Endothelial cell of umbilical vein (primary cell): ENCODE measurements around the gene CSTF3. TPM values are rescaled to one million over a fixed set of nuclear protein-coding genes. Genes with fewer than 3 reads are reported as not detected.

Source experiments
- BruUV-seq: library from RNA; stranded (reverse); fragments of 400-500 nt; replicated peaks from 2 replicates; lab custom pipeline; 2021; lab: Mats Ljungman, UMichigan
- CTCF ChIA-PET: fragments of 300-600, 350-600 bp; sonication (Branson Sonifier 250); formaldehyde crosslinking; loops from one replicate; lab custom pipeline; 2021; ENCODE audit warnings: antibody characterized with exemption, inconsistent platforms; lab: Charles Lee
- POLR2A ChIA-PET: fragments of 300-600, 350-600 bp; sonication (Branson Sonifier 250); formaldehyde crosslinking; loops from one replicate; lab custom pipeline; 2021; ENCODE audit warnings: antibody characterized with exemption, inconsistent platforms; lab: Charles Lee
- DNase-seq: peaks from one replicate; pipeline ENCODE4 v3.0.0-alpha.2; 2011; ENCODE audit warnings: low read depth, low spot score
- FAIRE-seq: peaks from 2 replicates; lab custom pipeline; 2011; peaks lifted over from hg19 to GRCh38; lab: Jason Lieb, UNC
- H2AFZ ChIP-seq: 2 replicates; pipeline ENCODE4 v1.6.0; 2012; ENCODE audit warnings: low read depth, low read length, control low read depth, inconsistent platforms
- H3K27ac ChIP-seq: 2 replicates; pipeline ENCODE4 v1.5.1; 2011; ENCODE audit warnings: low read depth, mild to moderate bottlenecking, control low read depth, low read length, moderate library complexity; ENCODE audit not compliant: insufficient read depth
- H3K27me3 ChIP-seq, 2 experiments: 2 replicates each; pipeline versions ENCODE4 v1.6.0 to v1.6.1; 2011; ENCODE audit warnings: low read length in 2 of 2, mixed read lengths in 1 of 2; ENCODE audit not compliant: control insufficient read depth in 2 of 2, insufficient read depth in 2 of 2
- H3K36me3 ChIP-seq, 2 experiments: 2 replicates in 1 of 2; 3 replicates in 1 of 2; pipeline ENCODE4 v1.5.1; 2011; ENCODE audit warnings: low read length in 2 of 2, mild to moderate bottlenecking in 1 of 2, moderate library complexity in 1 of 2; ENCODE audit not compliant: control insufficient read depth in 2 of 2, insufficient read depth in 2 of 2; ENCODE audit errors: extremely low read depth in 1 of 2
- H3K4me1 ChIP-seq: 3 replicates; pipeline ENCODE4 v1.5.1; 2011; ENCODE audit warnings: mild to moderate bottlenecking, low read length; ENCODE audit not compliant: control insufficient read depth, insufficient read depth; ENCODE audit errors: extremely low read depth
- H3K4me2 ChIP-seq: 2 replicates; pipeline ENCODE4 v1.6.1; 2011; ENCODE audit warnings: low read length, control low read depth, mixed read lengths; ENCODE audit not compliant: insufficient read depth
- H3K4me3 ChIP-seq, 3 experiments: fragments of 200-600 bp in 1 of 3; sonication (generic), shearing (Covaris generic) in 1 of 3; replicated peaks in 1 of 3; 2 replicates each; pipeline ENCODE4 v1.5.1; 2011 to 2016; ENCODE audit warnings: control low read depth in 3 of 3, low read length in 3 of 3, mild to moderate bottlenecking in 2 of 3, inconsistent platforms in 1 of 3, low read depth in 1 of 3, moderate library complexity in 1 of 3; ENCODE audit not compliant: insufficient read depth in 1 of 3
- H3K79me2 ChIP-seq: 2 replicates; pipeline ENCODE4 v1.6.0; 2012; ENCODE audit warnings: low read length, inconsistent platforms; ENCODE audit not compliant: control insufficient read depth, insufficient read depth
- H3K9ac ChIP-seq: replicated peaks from 2 replicates; pipeline ENCODE3; 2011; ENCODE audit warnings: low read length, control low read depth; ENCODE audit not compliant: insufficient read depth; ENCODE audit errors: extremely low read depth
- H3K9me1 ChIP-seq: replicated peaks from 3 replicates; pipeline ENCODE4 v1.6.0; 2011; ENCODE audit warnings: mild to moderate bottlenecking, low read length; ENCODE audit not compliant: control insufficient read depth, insufficient read depth; ENCODE audit errors: extremely low read depth
- H3K9me3 ChIP-seq: replicated peaks from 2 replicates; pipeline ENCODE4 v1.5.1; 2012; ENCODE audit warnings: low read length, inconsistent platforms; ENCODE audit not compliant: control insufficient read depth, insufficient read depth
- H4K20me1 ChIP-seq: replicated peaks from 2 replicates; pipeline ENCODE3; 2011; ENCODE audit warnings: mild to moderate bottlenecking, low read length; ENCODE audit not compliant: control insufficient read depth, insufficient read depth; ENCODE audit errors: extremely low read depth
- EZH2 ChIP-seq: IDR thresholded peaks from 2 replicates; pipeline ENCODE4 v1.6.1; 2012; ENCODE audit warnings: borderline replicate concordance, low read depth, mild to moderate bottlenecking, moderate library complexity, low read length, inconsistent platforms; ENCODE audit not compliant: severe bottlenecking
- FOS ChIP-seq: IDR thresholded peaks from 2 replicates; pipeline ENCODE4 v1.6.1; 2011; ENCODE audit warnings: mild to moderate bottlenecking, low read length, moderate library complexity, borderline replicate concordance; ENCODE audit not compliant: insufficient read depth
- GATA2 ChIP-seq: IDR thresholded peaks from 2 replicates; pipeline ENCODE4 v1.7.0; 2011; ENCODE audit warnings: low read depth, mild to moderate bottlenecking, moderate library complexity, mixed read lengths, low read length; ENCODE audit not compliant: insufficient read length, insufficient read depth
- JUN ChIP-seq: IDR thresholded peaks from 2 replicates; pipeline ENCODE4 v1.6.1; 2011; ENCODE audit warnings: borderline replicate concordance, low read depth; ENCODE audit not compliant: insufficient read length, insufficient read depth
- MYC ChIP-seq: IDR thresholded peaks from one replicate; pipeline ENCODE4 v1.6.1; 2011; ENCODE audit warnings: mild to moderate bottlenecking, low read depth, low read length
- POLR2A ChIP-seq: IDR thresholded peaks from 2 replicates; pipeline ENCODE4 v1.6.1; 2012; ENCODE audit warnings: low read depth, mild to moderate bottlenecking, control low read depth, low read length
- POLR2AphosphoS5 ChIP-seq: IDR thresholded peaks from 2 replicates; pipeline ENCODE4 v1.6.1; 2012; ENCODE audit warnings: low read depth, mild to moderate bottlenecking, control low read depth, low read length, moderate library complexity; ENCODE audit not compliant: insufficient read depth
- dilution Hi-C: fragments of 300-500 bp; cut with MboI; formaldehyde crosslinking; loops from one replicate; pipeline ENCODE4 v1.15.0; 2019; ENCODE audit warnings: low sequenced_read_pairs; ENCODE audit not compliant: extremely low pct_ligation_motif_present
- intact Hi-C: fragments of 100-400 bp; cut with micrococcal nuclease; formaldehyde crosslinking; loops from one replicate; pipeline ENCODE4 v1.10.0; 2022
- polyA plus RNA-seq, 4 experiments: library from polyadenylated mRNA; depleted of rRNA in 3 of 4; stranded (reverse) in 3 of 4; unstranded in 1 of 4; fragments of >200 nt; gene quantifications; 2 replicates each; pipeline versions ENCODE4 v1.2.1 to v1.2.3, GENCODE V29; 2011 to 2012; ENCODE audit warnings: missing spikeins in 1 of 4
- total RNA-seq: library from RNA; stranded (reverse); gene quantifications from 2 replicates; pipeline ENCODE4 v1.2.3, GENCODE V29; 2021
- TF ChIP-seq, protein P1 (sequence below), 2 donors: IDR thresholded peaks; 1 replicate in 1 of 2; 2 replicates in 1 of 2; pipeline ENCODE4 v1.5.1; 2011; ENCODE audit warnings: low read length in 2 of 2, mild to moderate bottlenecking in 2 of 2, moderate library complexity in 2 of 2, control low read depth in 1 of 2, inconsistent platforms in 1 of 2, low read depth in 1 of 2; ENCODE audit not compliant: insufficient read depth in 1 of 2; ENCODE audit errors: extremely low read depth in 1 of 2
- TF ChIP-seq, protein P2 (sequence below): IDR thresholded peaks from 2 replicates; pipeline ENCODE4 v1.6.1; 2011; ENCODE audit not compliant: insufficient read depth, insufficient read length

The CSTF3 gene
- total and polyA plus RNA-seq, 2 donors (not counting 3 experiments of a cell fraction or from before 2014, with no cell fraction given), result 18.3 to 46.6 TPM

DNA sequence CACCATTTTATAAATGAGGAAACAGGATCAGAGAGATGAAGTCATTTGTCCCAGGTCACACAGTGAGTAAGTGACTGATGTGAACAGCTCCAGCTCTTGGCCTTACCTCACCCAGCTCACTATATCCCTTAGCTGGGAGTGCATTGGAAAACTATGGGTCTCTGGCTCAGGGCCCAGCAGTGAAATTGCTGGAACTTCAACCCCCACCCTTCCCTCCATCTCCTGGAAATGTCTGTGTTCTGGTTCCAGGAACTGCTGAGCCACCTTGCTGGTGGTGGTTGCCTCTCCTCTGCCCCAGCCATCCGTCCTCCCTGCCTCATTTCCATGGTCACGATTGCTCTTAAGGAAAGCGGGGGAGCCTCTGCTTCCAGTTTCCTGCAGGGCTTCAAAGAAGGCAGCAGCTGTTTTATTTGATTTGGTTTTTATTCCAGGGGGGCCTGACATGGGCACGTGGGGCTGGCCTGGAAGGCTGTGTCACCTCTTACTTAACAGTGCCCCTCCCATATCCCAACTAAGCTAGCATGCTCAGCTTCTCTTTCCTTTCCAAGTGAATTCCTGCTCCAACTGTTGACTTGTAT is 46.2 kb upstream of the CSTF3 start:
- POLR2A ChIA-PET, result no interaction called here
- no peak for FAIRE-seq
- TF ChIP-seq GATA2 (no peak), MYC (no peak), FOS (no peak), POLR2AphosphoS5 (no peak), JUN (no peak), POLR2A (no peak), EZH2 (no peak)
- TF ChIP-seq, protein P1, sequence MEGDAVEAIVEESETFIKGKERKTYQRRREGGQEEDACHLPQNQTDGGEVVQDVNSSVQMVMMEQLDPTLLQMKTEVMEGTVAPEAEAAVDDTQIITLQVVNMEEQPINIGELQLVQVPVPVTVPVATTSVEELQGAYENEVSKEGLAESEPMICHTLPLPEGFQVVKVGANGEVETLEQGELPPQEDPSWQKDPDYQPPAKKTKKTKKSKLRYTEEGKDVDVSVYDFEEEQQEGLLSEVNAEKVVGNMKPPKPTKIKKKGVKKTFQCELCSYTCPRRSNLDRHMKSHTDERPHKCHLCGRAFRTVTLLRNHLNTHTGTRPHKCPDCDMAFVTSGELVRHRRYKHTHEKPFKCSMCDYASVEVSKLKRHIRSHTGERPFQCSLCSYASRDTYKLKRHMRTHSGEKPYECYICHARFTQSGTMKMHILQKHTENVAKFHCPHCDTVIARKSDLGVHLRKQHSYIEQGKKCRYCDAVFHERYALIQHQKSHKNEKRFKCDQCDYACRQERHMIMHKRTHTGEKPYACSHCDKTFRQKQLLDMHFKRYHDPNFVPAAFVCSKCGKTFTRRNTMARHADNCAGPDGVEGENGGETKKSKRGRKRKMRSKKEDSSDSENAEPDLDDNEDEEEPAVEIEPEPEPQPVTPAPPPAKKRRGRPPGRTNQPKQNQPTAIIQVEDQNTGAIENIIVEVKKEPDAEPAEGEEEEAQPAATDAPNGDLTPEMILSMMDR (IDR thresholded peaks at IDR 0.05; ENCODE audit: extremely low read depth in 1 of 2, insufficient read depth in 1 of 2, low read depth in 1 of 2, low read length in 2 of 2), result no peak
- TF ChIP-seq, protein P2, sequence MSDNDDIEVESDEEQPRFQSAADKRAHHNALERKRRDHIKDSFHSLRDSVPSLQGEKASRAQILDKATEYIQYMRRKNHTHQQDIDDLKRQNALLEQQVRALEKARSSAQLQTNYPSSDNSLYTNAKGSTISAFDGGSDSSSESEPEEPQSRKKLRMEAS, result no peak
- Histone ChIP-seq H3K4me3 (no peak overlapping the region), H3K27me3 (no peaks in the 10 kb centered on the region), H3K27ac (no peak overlapping the region), H3K9me1 (no peaks in the 10 kb centered on the region), H3K4me1 (no peaks in the 10 kb centered on the region), H3K36me3 (no peaks in the 10 kb centered on the region), H3K9ac (no peak overlapping the region), H4K20me1 (no peaks in the 10 kb centered on the region), H3K9me3 (no peaks in the 10 kb centered on the region), H3K4me2 (no peak overlapping the region), H3K79me2 (no peaks in the 10 kb centered on the region), H2AFZ (peak overlapping the region; percentile 51)
- intact Hi-C loops, result no loop called here
- BruUV-seq, result no TSS peak
- dilution Hi-C loops, result no loop called here
- DNase-seq, result peak; percentile 36
- CTCF ChIA-PET, result interaction anchor here (1.1 kb wide), 1 partner anchor 23 kb away, joined by 3 read pairs; no protein-coding TSS in a partner anchor
